GM19023 (cell line): ENCODE measurements around the gene PRSS21.

ENCODE experiments used
- ATAC-seq: cut with Tn5 transposase; IDR thresholded peaks from one replicate; pipeline ENCODE4 v1.9.1; 2021; ENCODE audit warnings: mild to moderate bottlenecking, moderate library complexity; ENCODE audit not compliant: unreplicated experiment

Gene PRSS21

GRCh38 chr16:2840914-2841313 lies 23.9 kb downstream of the PRSS21 start:
- ATAC-seq = no peak

- no peak for ATAC-seq
Measured at GRCh38 chr16:2841606-2842339, 24.7 kb downstream of the PRSS21 start.

GRCh38 chr16:2842340-2843000 lies 25.4 kb downstream of the PRSS21 start:
- ATAC-seq = no peak

- ATAC-seq = no peak
Measured at GRCh38 chr16:2843526-2843925, 26.5 kb downstream of the PRSS21 start.

- ATAC-seq = no peak
Measured at GRCh38 chr16:2845116-2845515, 28.1 kb downstream of the PRSS21 start.

- ATAC-seq = no peak
Measured at GRCh38 chr16:2846511-2847310, 29.7 kb downstream of the PRSS21 start.

- ATAC-seq = no peak
Measured at GRCh38 chr16:2848933-2849725, 32.1 kb downstream of the PRSS21 start.

- ATAC-seq = no peak
Measured at GRCh38 chr16:2852003-2852730, 35.1 kb downstream of the PRSS21 start.

GRCh38 chr16:2852731-2853507 lies 35.9 kb downstream of the PRSS21 start:
- ATAC-seq = no peak

GRCh38 chr16:2853531-2854073 lies 36.6 kb downstream of the PRSS21 start:
- ATAC-seq = no peak

GRCh38 chr16:2854700-2855309 lies 37.8 kb downstream of the PRSS21 start:
- ATAC-seq = no peak

- ATAC-seq = no peak
Measured at GRCh38 chr16:2855536-2855935, 38.5 kb downstream of the PRSS21 start.

GRCh38 chr16:2856061-2856670 lies 39.1 kb downstream of the PRSS21 start:
- no peak for ATAC-seq

GRCh38 chr16:2856686-2857450 lies 39.8 kb downstream of the PRSS21 start:
- ATAC-seq = no peak

- ATAC-seq = no peak
Measured at GRCh38 chr16:2857451-2858244, 40.6 kb downstream of the PRSS21 start, which contains the start of gene PRSS22. PRSS22 (minus strand) TSS chr16:2858170; CDS start chr16:2858104, 66 bp downstream.

- no peak for ATAC-seq
Measured at GRCh38 chr16:2858245-2859025, 41.4 kb downstream of the PRSS21 start.
